H54 (cell line): ENCODE measurements around the gene CDCA8.
"Not testable (repeated sequence)": the region's sequence is repeated elsewhere in the genome, so short reads cannot be mapped to it uniquely, and the experiment has no call there.

Source experiments
- DNase-seq: peaks from one replicate; pipeline ENCODE4 v3.0.0; 2011; ENCODE audit warnings: low spot score, mixed read lengths; ENCODE audit not compliant: insufficient read length
- FAIRE-seq: peaks from 3 replicates; lab custom pipeline; 2011; peaks lifted over from hg19 to GRCh38; lab: Jason Lieb, UNC
- POLR2A ChIP-seq: IDR thresholded peaks from 2 replicates; pipeline ENCODE4 v1.6.1; 2011; ENCODE audit warnings: low read depth, mild to moderate bottlenecking, low read length

CDCA8 gene

GRCh38 chr1:37682334-37682987, 9.9 kb upstream of the CDCA8 start:
- FAIRE-seq (peak; percentile 6), DNase-seq (peak; percentile 61)
- TF ChIP-seq POLR2A = no peak

DNA sequence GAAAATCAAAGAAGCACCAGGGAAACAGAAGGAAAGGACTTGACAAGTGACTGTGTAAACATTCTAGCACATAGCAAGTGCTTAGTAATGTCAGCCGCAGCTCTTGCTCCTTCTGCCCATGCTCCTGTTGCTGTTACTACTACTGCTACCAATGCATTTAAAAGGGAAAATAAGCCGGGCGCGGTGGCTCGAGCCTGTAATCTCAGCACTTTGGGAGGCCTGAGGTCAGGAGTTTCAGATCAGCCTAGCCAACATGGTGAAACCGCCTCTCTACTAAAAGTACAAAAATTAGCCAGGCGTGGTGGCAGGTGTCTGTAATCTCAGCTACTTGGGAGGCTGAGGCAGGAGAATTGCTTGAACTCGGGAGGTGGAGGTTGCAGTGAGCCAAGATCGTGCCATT, 8.1 kb upstream of the CDCA8 start:
- not testable (repeated sequence) for FAIRE-seq, DNase-seq

DNA sequence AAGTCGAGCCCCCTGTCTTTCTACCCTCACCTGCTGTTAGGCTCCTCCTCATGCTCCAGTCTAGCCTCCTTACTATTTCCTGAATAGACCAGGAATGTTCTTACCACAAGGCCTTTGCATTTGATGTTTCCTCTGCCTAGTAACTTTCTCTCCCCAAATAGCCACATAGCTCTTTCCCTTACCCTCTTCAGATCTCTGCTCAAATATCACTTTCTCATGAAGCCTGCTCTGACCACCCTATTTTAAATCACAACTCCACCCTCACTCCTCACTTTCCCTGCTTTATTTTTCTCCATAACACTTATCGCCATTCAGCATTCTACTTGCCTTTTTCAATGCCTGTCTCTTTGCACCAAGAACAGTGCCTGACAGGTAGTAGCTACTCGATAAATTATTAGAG, 6.6 kb upstream of the CDCA8 start:
- DNase-seq (no peak), FAIRE-seq (no peak)
- no peak for TF ChIP-seq POLR2A

- not testable (repeated sequence) for DNase-seq, FAIRE-seq
Measured at GRCh38 chr1:37687764-37688163, 4.6 kb upstream of the CDCA8 start.

GRCh38 chr1:37688926-37689325, 3.4 kb upstream of the CDCA8 start:
- no peak for TF ChIP-seq POLR2A
- FAIRE-seq (no peak), DNase-seq (no peak)

GRCh38 chr1:37691497-37692077, 729 bp upstream of the CDCA8 start:
- DNase-seq (no peak), FAIRE-seq (no peak)
- no peak for TF ChIP-seq POLR2A

GRCh38 chr1:37692834-37693175, 489 bp downstream of the CDCA8 start:
- no peak for TF ChIP-seq POLR2A
- DNase-seq = no peak
- no peak for FAIRE-seq

- DNase-seq (no peak), FAIRE-seq (no peak)
- TF ChIP-seq POLR2A = no peak
Measured at GRCh38 chr1:37697090-37697489, 4.8 kb downstream of the CDCA8 start.

DNA sequence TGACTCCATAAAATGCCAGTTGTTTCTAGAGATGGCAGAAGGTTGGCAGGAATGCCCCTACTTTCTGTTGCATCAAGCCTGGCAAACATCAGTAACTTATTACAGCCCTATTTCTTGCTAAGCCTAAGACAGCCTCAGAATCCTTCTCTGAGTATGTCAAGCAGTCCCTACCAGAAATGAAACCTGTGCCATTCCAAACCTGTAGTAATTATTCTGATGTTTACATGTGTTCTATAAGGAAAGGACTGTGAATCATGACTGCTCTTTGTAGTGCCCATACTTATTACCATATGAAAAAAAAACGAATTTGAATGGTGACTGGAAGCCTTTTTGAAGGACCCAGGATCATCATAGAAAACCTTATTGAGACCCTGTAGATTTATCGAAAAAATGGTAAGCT, 5.4 kb downstream of the CDCA8 start:
- FAIRE-seq (no peak), DNase-seq (no peak)
- TF ChIP-seq POLR2A = no peak

DNA sequence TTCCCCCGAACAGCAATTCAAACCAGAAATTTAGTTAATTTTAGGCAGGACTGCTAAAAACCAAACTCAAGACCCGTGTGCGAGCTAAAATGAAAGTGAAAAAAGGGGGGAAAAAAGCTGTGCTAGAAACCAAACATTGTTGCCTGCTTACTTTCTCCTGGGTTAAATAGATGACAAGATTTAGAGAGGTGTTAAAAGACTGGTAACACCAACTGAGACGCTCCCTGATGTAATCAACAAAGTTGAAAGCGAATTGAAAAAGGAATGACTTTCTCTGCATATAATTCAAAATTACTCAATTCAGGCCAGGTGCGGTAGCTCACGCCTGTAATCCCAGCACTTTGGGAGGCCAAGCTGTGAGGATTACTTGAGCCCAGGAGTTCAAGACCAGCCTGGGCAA, 6.8 kb downstream of the CDCA8 start:
- no peak for DNase-seq
- TF ChIP-seq POLR2A = no peak
- FAIRE-seq = no peak

- FAIRE-seq (no peak), DNase-seq (no peak)
- no peak for TF ChIP-seq POLR2A
Measured at GRCh38 chr1:37701051-37701450, 8.7 kb downstream of the CDCA8 start.

DNA sequence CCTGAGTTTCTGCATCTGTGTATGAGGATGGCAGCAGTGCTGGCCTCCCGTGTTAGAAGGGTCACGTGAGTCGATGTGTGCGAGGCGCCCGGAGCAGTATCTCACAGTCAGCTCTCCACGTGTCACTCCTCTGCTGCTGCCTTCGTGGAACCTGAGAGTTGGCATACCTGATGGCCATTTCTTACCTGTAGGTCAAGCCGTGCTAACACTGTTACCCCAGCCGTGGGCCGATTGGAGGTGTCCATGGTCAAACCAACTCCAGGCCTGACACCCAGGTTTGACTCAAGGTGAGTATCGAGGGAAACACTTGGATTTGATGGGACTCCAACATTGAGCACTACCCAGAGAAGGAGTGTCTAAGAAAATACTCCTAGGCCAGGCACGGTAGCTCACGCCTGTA, 10.7 kb downstream of the CDCA8 start:
- FAIRE-seq (no peak), DNase-seq (no peak)
- no peak for TF ChIP-seq POLR2A

DNA sequence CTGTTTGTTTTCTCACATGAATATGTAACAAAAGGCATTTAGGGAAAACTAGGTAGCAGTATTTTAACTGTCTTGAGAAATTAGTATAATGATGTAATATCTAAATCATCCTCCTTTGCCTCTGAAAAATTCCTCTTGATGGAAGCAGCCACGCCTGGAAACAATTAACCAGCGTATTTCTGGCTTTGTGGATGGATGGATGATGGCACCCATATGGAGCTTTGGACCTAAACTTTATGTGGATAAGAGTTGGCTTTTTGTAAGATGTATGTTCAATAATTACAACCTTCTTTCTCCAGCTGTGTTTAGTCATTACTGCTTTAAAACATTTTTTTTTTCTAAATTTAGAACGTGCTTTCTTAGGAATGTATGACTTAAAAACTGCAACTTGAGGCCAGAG, 12.7 kb downstream of the CDCA8 start:
- TF ChIP-seq POLR2A = no peak
- no peak for FAIRE-seq

DNA sequence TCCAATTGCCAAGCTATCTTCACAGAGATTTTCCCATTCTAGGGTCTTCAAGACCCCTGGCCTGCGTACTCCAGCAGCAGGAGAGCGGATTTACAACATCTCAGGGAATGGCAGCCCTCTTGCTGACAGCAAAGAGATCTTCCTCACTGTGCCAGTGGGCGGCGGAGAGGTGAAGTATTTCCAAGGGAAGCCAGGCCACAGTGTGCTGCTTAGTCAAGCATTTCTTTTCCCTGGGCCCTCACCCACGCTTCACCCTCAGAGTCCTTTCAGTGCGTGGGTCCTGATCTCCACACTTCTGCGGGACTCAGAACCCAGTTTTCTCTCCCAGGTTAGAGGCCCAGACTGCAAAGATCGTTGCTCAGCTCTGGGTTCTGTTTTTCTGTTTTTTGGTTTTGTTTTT, 13.1 kb downstream of the CDCA8 start:
- DNase-seq = no peak
- TF ChIP-seq POLR2A = no peak
- FAIRE-seq = no peak

More for the DNA sequence above, 12.7 kb downstream of the CDCA8 start:
- DNase-seq = no peak

GRCh38 chr1:37708471-37708870, 16.2 kb downstream of the CDCA8 start:
- FAIRE-seq = no peak
- TF ChIP-seq POLR2A = no peak
- no peak for DNase-seq
